ENCODE results near the gene AGAP3.

The AGAP3 gene

DNA sequence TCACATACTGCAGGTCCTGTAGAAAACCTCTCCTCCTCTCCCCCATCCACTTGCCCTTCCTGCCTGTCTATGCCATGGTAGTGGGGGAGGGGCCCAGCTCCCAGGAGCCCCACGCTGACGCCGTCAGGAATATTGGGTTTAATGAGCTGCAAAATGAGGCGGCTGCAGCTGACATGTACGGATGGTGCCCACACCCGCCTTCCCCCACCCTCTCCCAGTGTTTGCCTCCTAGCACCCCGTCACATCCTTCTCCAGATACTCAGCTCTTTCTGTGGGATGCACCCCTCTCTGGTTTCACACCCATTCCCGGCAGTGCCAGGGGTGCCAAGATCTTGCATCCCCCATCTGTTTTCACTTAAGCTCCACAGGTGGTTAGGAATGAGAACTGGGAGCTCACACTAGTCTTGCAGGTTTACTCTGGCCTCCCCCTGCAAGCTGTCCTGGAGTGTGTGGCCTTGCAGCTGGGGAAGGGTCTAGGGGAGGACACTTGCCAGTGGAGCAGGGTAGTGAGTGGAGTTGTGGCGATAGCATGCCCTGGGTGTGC, 55.1 kb downstream of the AGAP3 start:
- Histone ChIP-seq H3K4me1 (ENCODE audit: control insufficient read depth in 1 of 2, insufficient read depth in 2 of 2, low read length in 2 of 2) (peaks cover 0 to 3% of the 10 kb centered on the region in 2 experiments), H3K14ac (ENCODE audit: low read length) (no peak overlapping the region), H2BK5ac (ENCODE audit: low read depth, low read length, poor library complexity) (no peak overlapping the region), H3K36me3 (ENCODE audit: control insufficient read depth in 1 of 2, insufficient read depth in 2 of 2, low read length in 2 of 2) (peaks cover 70 to 78% of the 10 kb centered on the region in 2 experiments), H3K9me3 (ENCODE audit: insufficient read depth, low read depth, low read length) (no peaks in the 10 kb centered on the region), H3K79me2 (ENCODE audit: control insufficient read depth, insufficient read depth, low read length, poor library complexity) (no peaks in the 10 kb centered on the region), H4K12ac (ENCODE audit: low read depth, low read length) (no peak overlapping the region), H3K4me2 (ENCODE audit: low read length) (no peak overlapping the region), H2AK5ac (ENCODE audit: low read length) (no peak overlapping the region), H3K9ac (ENCODE audit: low read length) (no peak overlapping the region), H4K8ac (ENCODE audit: low read depth, low read length) (no peak overlapping the region), H2BK120ac (ENCODE audit: insufficient read depth, low read length, poor library complexity) (no peak overlapping the region), H3K4ac (ENCODE audit: low read depth, low read length) (no peak overlapping the region), H2BK12ac (ENCODE audit: low read length) (no peak overlapping the region), H3K4me3 (ENCODE audit: low read depth, low read length) (no peak overlapping the region), H4K91ac (ENCODE audit: low read depth, low read length) (no peak overlapping the region), H3K27ac (ENCODE audit: low read depth, low read length) (no peak overlapping the region), H3K18ac (ENCODE audit: low read length) (no peak overlapping the region), H3K27me3 (ENCODE audit: insufficient read depth, low read length) (no peaks in the 10 kb centered on the region), H2AFZ (ENCODE audit: insufficient read depth, low read length, poor library complexity) (no peak overlapping the region), H3K79me1 (ENCODE audit: low read length) (no peaks in the 10 kb centered on the region), H3K23ac (ENCODE audit: low read length) (no peak overlapping the region)
- no peak for DNase-seq
- no CpG with 5 or more reads among the region's 9 CpGs for WGBS (ENCODE audit: extremely low coverage, insufficient coverage, insufficient read length)

DNA sequence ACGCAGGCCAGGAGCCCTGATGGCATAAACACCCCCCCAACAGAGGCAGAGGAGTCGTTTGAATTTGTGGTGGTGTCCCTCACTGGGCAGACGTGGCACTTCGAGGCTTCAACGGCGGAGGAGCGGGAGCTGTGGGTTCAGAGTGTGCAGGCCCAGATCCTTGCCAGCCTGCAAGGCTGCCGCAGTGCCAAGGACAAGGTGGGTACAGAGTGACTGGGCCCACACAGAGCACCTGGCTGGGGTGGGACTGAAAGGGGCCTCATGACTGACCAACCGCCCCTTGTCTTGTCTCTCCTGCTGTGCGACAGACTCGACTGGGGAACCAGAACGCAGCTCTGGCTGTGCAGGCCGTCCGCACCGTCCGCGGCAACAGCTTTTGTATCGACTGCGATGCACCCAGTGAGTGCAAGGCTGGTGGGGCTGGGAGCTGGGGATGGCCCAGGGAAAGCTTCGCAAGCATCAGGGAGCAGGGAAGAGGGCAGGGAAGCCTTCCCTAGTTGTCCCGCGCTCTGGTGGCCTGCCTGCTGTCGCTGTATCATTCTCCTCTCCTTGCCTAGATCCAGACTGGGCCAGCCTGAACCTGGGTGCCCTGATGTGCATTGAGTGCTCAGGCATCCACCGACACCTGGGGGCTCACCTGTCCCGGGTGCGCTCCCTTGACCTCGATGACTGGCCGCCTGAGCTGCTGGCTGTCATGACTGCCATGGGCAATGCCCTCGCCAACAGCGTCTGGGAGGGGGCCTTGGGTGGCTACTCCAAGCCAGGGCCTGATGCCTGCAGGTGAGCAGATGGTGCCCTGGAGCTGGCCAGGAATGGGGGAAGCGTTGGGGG, 55.8 kb downstream of the AGAP3 start:
- Histone ChIP-seq H4K8ac (ENCODE audit: low read depth, low read length) (no peak overlapping the region), H3K9me3 (ENCODE audit: insufficient read depth, low read depth, low read length) (no peaks in the 10 kb centered on the region), H3K36me3 (ENCODE audit: control insufficient read depth in 1 of 2, insufficient read depth in 2 of 2, low read length in 2 of 2) (peaks cover 64 to 72% of the 10 kb centered on the region in 2 experiments), H3K4ac (ENCODE audit: low read depth, low read length) (no peak overlapping the region), H2AK5ac (ENCODE audit: low read length) (no peak overlapping the region), H2BK120ac (ENCODE audit: insufficient read depth, low read length, poor library complexity) (no peak overlapping the region), H3K4me3 (ENCODE audit: low read depth, low read length) (no peak overlapping the region), H3K79me2 (ENCODE audit: control insufficient read depth, insufficient read depth, low read length, poor library complexity) (no peaks in the 10 kb centered on the region), H3K79me1 (ENCODE audit: low read length) (no peaks in the 10 kb centered on the region), H3K9ac (ENCODE audit: low read length) (no peak overlapping the region), H4K91ac (ENCODE audit: low read depth, low read length) (no peak overlapping the region), H3K18ac (ENCODE audit: low read length) (no peak overlapping the region), H2BK12ac (ENCODE audit: low read length) (no peak overlapping the region), H2BK5ac (ENCODE audit: low read depth, low read length, poor library complexity) (no peak overlapping the region), H4K12ac (ENCODE audit: low read depth, low read length) (no peak overlapping the region), H3K23ac (ENCODE audit: low read length) (no peak overlapping the region), H3K14ac (ENCODE audit: low read length) (no peak overlapping the region), H3K4me1 (ENCODE audit: control insufficient read depth in 1 of 2, insufficient read depth in 2 of 2, low read length in 2 of 2) (no peaks in the 10 kb centered on the region), H3K27ac (ENCODE audit: low read depth, low read length) (no peak overlapping the region), H3K4me2 (ENCODE audit: low read length) (no peak overlapping the region), H2AFZ (ENCODE audit: insufficient read depth, low read length, poor library complexity) (no peak overlapping the region), H3K27me3 (ENCODE audit: insufficient read depth, low read length) (no peaks in the 10 kb centered on the region)
- WGBS (ENCODE audit: extremely low coverage, insufficient coverage, insufficient read length) = no CpG with 5 or more reads among the region's 31 CpGs
- DNase-seq = no peak

DNA sequence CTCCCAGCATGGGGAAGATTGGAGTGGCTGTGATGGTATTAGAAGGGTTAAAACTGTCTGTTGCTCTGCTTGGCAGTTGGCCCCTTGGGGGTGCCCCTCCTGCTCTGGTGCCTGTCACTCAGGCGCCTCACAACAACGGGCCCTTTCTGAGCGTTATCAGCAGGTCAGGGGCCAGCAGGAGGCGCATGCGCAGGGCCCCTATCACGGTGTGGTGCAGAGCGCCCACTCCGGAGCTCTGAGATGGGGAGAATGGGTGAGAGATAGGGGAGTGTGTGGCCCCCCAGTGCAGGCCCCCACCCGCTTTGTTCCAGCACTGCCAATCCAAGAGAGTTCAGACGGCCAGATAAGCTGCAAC, 56.4 kb downstream of the AGAP3 start:
- Histone ChIP-seq H3K27ac (ENCODE audit: low read depth, low read length) (no peak overlapping the region), H3K23ac (ENCODE audit: low read length) (no peak overlapping the region), H3K4me1 (ENCODE audit: control insufficient read depth in 1 of 2, insufficient read depth in 2 of 2, low read length in 2 of 2) (no peaks in the 10 kb centered on the region), H3K27me3 (ENCODE audit: insufficient read depth, low read length) (no peaks in the 10 kb centered on the region), H3K9me3 (ENCODE audit: insufficient read depth, low read depth, low read length) (no peaks in the 10 kb centered on the region), H2BK5ac (ENCODE audit: low read depth, low read length, poor library complexity) (no peak overlapping the region), H2BK12ac (ENCODE audit: low read length) (no peak overlapping the region), H3K36me3 (ENCODE audit: control insufficient read depth in 1 of 2, insufficient read depth in 2 of 2, low read length in 2 of 2) (peaks cover 59 to 67% of the 10 kb centered on the region in 2 experiments), H3K79me1 (ENCODE audit: low read length) (no peaks in the 10 kb centered on the region), H2BK120ac (ENCODE audit: insufficient read depth, low read length, poor library complexity) (no peak overlapping the region), H4K91ac (ENCODE audit: low read depth, low read length) (no peak overlapping the region), H2AK5ac (ENCODE audit: low read length) (no peak overlapping the region), H3K14ac (ENCODE audit: low read length) (no peak overlapping the region), H3K4me2 (ENCODE audit: low read length) (no peak overlapping the region), H3K18ac (ENCODE audit: low read length) (no peak overlapping the region), H3K4me3 (ENCODE audit: low read depth, low read length) (no peak overlapping the region), H3K9ac (ENCODE audit: low read length) (no peak overlapping the region), H4K12ac (ENCODE audit: low read depth, low read length) (no peak overlapping the region), H4K8ac (ENCODE audit: low read depth, low read length) (no peak overlapping the region), H3K4ac (ENCODE audit: low read depth, low read length) (no peak overlapping the region), H2AFZ (ENCODE audit: insufficient read depth, low read length, poor library complexity) (no peak overlapping the region), H3K79me2 (ENCODE audit: control insufficient read depth, insufficient read depth, low read length, poor library complexity) (no peaks in the 10 kb centered on the region)
- no peak for DNase-seq
- no CpG with 5 or more reads among the region's 10 CpGs for WGBS (ENCODE audit: extremely low coverage, insufficient coverage, insufficient read length)

DNA sequence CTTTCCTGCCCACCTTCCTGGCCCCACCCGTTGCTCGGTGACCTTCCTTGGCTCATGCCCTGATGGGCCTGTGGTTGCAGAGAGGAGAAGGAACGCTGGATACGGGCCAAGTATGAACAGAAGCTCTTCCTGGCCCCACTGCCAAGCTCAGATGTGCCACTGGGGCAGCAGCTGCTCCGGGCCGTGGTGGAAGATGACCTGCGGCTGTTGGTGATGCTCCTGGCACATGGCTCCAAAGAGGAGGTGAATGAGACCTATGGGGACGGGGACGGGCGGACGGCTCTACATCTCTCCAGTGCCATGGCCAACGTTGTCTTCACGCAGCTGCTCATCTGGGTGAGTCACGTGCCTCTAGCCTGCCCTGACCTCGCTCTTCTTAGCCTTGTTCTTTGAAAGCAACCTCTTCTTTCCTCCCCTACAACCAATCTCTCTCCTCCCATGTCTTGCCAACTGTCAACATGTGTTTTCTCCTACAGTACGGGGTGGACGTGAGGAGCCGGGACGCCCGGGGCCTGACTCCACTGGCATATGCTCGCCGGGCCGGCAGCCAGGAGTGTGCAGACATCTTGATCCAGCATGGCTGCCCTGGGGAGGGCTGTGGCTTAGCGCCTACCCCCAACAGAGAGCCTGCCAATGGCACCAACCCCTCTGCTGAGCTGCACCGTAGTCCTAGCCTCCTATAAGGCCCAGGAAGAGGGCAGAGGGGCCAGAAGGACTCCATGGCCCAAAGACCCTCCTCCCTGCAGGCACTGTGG, 57.2 kb downstream of the AGAP3 start:
- H3K79me1 ChIP-seq (ENCODE audit: low read length) = no peaks in the 10 kb centered on the region
- H3K27me3 ChIP-seq (ENCODE audit: insufficient read depth, low read length) = no peaks in the 10 kb centered on the region
- no peak overlapping the region for H2BK12ac ChIP-seq (ENCODE audit: low read length)
- H3K4me1 ChIP-seq (ENCODE audit: control insufficient read depth in 1 of 2, insufficient read depth in 2 of 2, low read length in 2 of 2) = no peaks in the 10 kb centered on the region
- no peak overlapping the region for H3K27ac ChIP-seq (ENCODE audit: low read depth, low read length)
- H2BK5ac ChIP-seq (ENCODE audit: low read depth, low read length, poor library complexity) = no peak overlapping the region
- no peak overlapping the region for H3K4me3 ChIP-seq (ENCODE audit: low read depth, low read length)
- H4K91ac ChIP-seq (ENCODE audit: low read depth, low read length) = no peak overlapping the region
- no peak overlapping the region for H3K9ac ChIP-seq (ENCODE audit: low read length)
- H3K18ac ChIP-seq (ENCODE audit: low read length) = no peak overlapping the region
- no peak overlapping the region for H4K8ac ChIP-seq (ENCODE audit: low read depth, low read length)
- no peaks in the 10 kb centered on the region for H3K9me3 ChIP-seq (ENCODE audit: insufficient read depth, low read depth, low read length)
- peaks cover 51 to 59% of the 10 kb centered on the region in 2 experiments for H3K36me3 ChIP-seq (ENCODE audit: control insufficient read depth in 1 of 2, insufficient read depth in 2 of 2, low read length in 2 of 2)
- H3K4ac ChIP-seq (ENCODE audit: low read depth, low read length) = no peak overlapping the region
- H3K4me2 ChIP-seq (ENCODE audit: low read length) = no peak overlapping the region
- DNase-seq = no peak
- peak overlapping the region; percentile 14 for H4K12ac ChIP-seq (ENCODE audit: low read depth, low read length)
- H2BK120ac ChIP-seq (ENCODE audit: insufficient read depth, low read length, poor library complexity) = no peak overlapping the region
- no peak overlapping the region for H3K23ac ChIP-seq (ENCODE audit: low read length)
- no CpG with 5 or more reads among the region's 25 CpGs for WGBS (ENCODE audit: extremely low coverage, insufficient coverage, insufficient read length)
- no peak overlapping the region for H2AK5ac ChIP-seq (ENCODE audit: low read length)
- no peak overlapping the region for H2AFZ ChIP-seq (ENCODE audit: insufficient read depth, low read length, poor library complexity)
- H3K14ac ChIP-seq (ENCODE audit: low read length) = no peak overlapping the region
- no peaks in the 10 kb centered on the region for H3K79me2 ChIP-seq (ENCODE audit: control insufficient read depth, insufficient read depth, low read length, poor library complexity)

Measured in trophoblast cell (in vitro differentiated cells and primary cell).